ENCODE measurements around the gene SLC18B1. TPM values are rescaled to one million over a fixed set of nuclear protein-coding genes. Genes with fewer than 3 reads are reported as not detected.

Gene SLC18B1
- polyA plus RNA-seq, 1 of the 3 experiments (the other 2 are of a cell fraction) = 1.2 TPM

GRCh38 chr6:132789396-132789776 lies 9.1 kb downstream of the SLC18B1 start (continued):
- TF ChIP-seq FOSL2 (IDR thresholded peaks at IDR 0.05; ENCODE audit: borderline replicate concordance, low read depth) (no peak), MAX (IDR thresholded peaks at IDR 0.05; ENCODE audit: low read depth) (no peak), YY1 (IDR thresholded peaks at IDR 0.05; ENCODE audit: low read depth) (no peak), IRF3 (IDR thresholded peaks at IDR 0.05; ENCODE audit: low read depth, low read length) (no peak), USF1 (IDR thresholded peaks at IDR 0.05; ENCODE audit: borderline replicate concordance, low read depth) (no peak), EZH2phosphoT487 (IDR thresholded peaks at IDR 0.05; ENCODE audit: borderline replicate concordance, low read depth) (no peak), CHD2 (IDR thresholded peaks at IDR 0.05; ENCODE audit: low read length, partially characterized antibody) (no peak)

- Histone ChIP-seq H3K36me3 (replicated peaks in 1 of 2; ENCODE audit: control insufficient read depth in 1 of 2, insufficient read depth in 2 of 2, low read length in 1 of 2) (no peaks in the 10 kb centered on the region), H3F3A (replicated peaks; ENCODE audit: insufficient read depth) (no peaks in the 10 kb centered on the region), H3K9me2 (no peaks in the 10 kb centered on the region), H3K27me3 (ENCODE audit: insufficient read depth) (peaks cover 31% of the 10 kb centered on the region), H4K20me1 (ENCODE audit: insufficient read depth) (no peaks in the 10 kb centered on the region), H3K9ac (no peak overlapping the region), H3K79me2 (ENCODE audit: insufficient read depth) (no peaks in the 10 kb centered on the region), H3K4me2 (no peak overlapping the region), H2AFZ (ENCODE audit: low read depth) (no peak overlapping the region), H3K27ac (ENCODE audit: low read depth in 2 of 2, low read length in 1 of 2) (no peak overlapping the region), H3K4me1 (ENCODE audit: control insufficient read depth in 1 of 2, insufficient read depth in 2 of 2, low read depth in 1 of 2, low read length in 1 of 2) (0 out of 4 replicates have a peak, but pooled peaks cover 0 to 3% of the 10 kb centered on the region in 2 experiments), H3K9me3 (no peaks in the 10 kb centered on the region), H3K4me3 (ENCODE audit: low read depth in 2 of 2, low read length in 1 of 2) (no peak overlapping the region)
- TF ChIP-seq FOXJ3 (CRISPR knock-in tag; IDR thresholded peaks at IDR 0.05) = no peak
- no peak for TF ChIP-seq JUND (IDR thresholded peaks at IDR 0.05)
- no peak for TF ChIP-seq FOSL2 (IDR thresholded peaks at IDR 0.05; ENCODE audit: borderline replicate concordance, low read depth)
- TF ChIP-seq RFX5 (IDR thresholded peaks at IDR 0.05; ENCODE audit: low read length) = no peak
- TF ChIP-seq EZH2phosphoT487 (IDR thresholded peaks at IDR 0.05; ENCODE audit: borderline replicate concordance, low read depth) = no peak
- no peak for TF ChIP-seq MXI1 (IDR thresholded peaks at IDR 0.05; ENCODE audit: low read depth, low read length)
- no peak for TF ChIP-seq GABPA (IDR thresholded peaks at IDR 0.05; ENCODE audit: low read depth)
- no peak for TF ChIP-seq SIN3A (IDR thresholded peaks at IDR 0.05; ENCODE audit: borderline replicate concordance, low read depth, low read length)
- no peak for TF ChIP-seq EP300 (IDR thresholded peaks at IDR 0.05; ENCODE audit: borderline replicate concordance in 1 of 2, low read depth in 1 of 2, low read length in 1 of 2)
- TF ChIP-seq IRF3 (IDR thresholded peaks at IDR 0.05; ENCODE audit: low read depth, low read length) = no peak
- no peak for TF ChIP-seq RXRA (IDR thresholded peaks at IDR 0.05; ENCODE audit: borderline replicate concordance, low read depth)
- TF ChIP-seq TEAD4 (IDR thresholded peaks at IDR 0.05; ENCODE audit: borderline replicate concordance, insufficient read depth) = no peak
- no peak for TF ChIP-seq USF1 (IDR thresholded peaks at IDR 0.05; ENCODE audit: borderline replicate concordance, low read depth)
- TF ChIP-seq PBX3 (IDR thresholded peaks at IDR 0.05) = no peak
- TF ChIP-seq CHD2 (IDR thresholded peaks at IDR 0.05; ENCODE audit: low read length, partially characterized antibody) = no peak
- no peak for TF ChIP-seq TCF12 (IDR thresholded peaks at IDR 0.05)
- no peak for TF ChIP-seq NFIC (IDR thresholded peaks at IDR 0.05; ENCODE audit: borderline replicate concordance)
- WGBS (ENCODE audit: low lambda C conversion rate) = 18% methylated on average over 6 of the region's 6 CpGs
- CTCF ChIA-PET = interaction anchor here (1.0 to 1.4 kb wide), 3 partner anchors 11 to 276 kb away, joined by 3 to 5 read pairs (median 5); partner anchors contain the start of gene STX7
- POLR2A ChIA-PET = interaction anchor here (1.4 kb wide), 1 partner anchor 25 kb away, joined by 3 read pairs; the partner anchor contains the start of gene RPS12
- DNase-seq = no peak
These were observed 9.6 kb downstream of the SLC18B1 start for GRCh38 chr6:132788658-132789395.

All from SK-N-SH (cell line).